ENCODE results near the gene RPGRIP1L. TPM values are rescaled to one million over a fixed set of nuclear protein-coding genes. Genes with fewer than 3 reads are reported as not detected.

Gene RPGRIP1L
- polyA plus RNA-seq, 2 of the 4 experiments (the other 2 are of a cell fraction): 13.0 to 19.6 TPM

GRCh38 chr16:53620476-53620875, 83.2 kb downstream of the RPGRIP1L start:
- Histone ChIP-seq H3K4me3 (no peak overlapping the region), H3K4me2 (no peak overlapping the region), H3K4me1 (no peaks in the 10 kb centered on the region), H3K27ac (no peak overlapping the region), H3K9me3 (no peaks in the 10 kb centered on the region)
- ChIA-PET POLR2A (no interaction called here), CTCF (interaction anchor here (1.6 kb wide), 1 partner anchor 9 kb away, joined by 4 read pairs; no protein-coding TSS in a partner anchor)
- TF ChIP-seq NFE2L2 (conservative IDR thresholded peaks at IDR 0.05; ENCODE audit: low read length): no peak
- no peak for TF ChIP-seq ZSCAN20 (CRISPR knock-in tag; IDR thresholded peaks at IDR 0.05)
- no peak for TF ChIP-seq FOSB (CRISPR knock-in tag; IDR thresholded peaks at IDR 0.05)
- no peak for TF ChIP-seq TP53 (CRISPR knock-in tag; IDR thresholded peaks at IDR 0.05)
- no peak for TF ChIP-seq RAD21 (conservative IDR thresholded peaks at IDR 0.05 in 1 of 2, IDR thresholded peaks at IDR 0.05 in 1 of 2)
- no peak for TF ChIP-seq REST (IDR thresholded peaks at IDR 0.05)
- TF ChIP-seq RARB (CRISPR knock-in tag; IDR thresholded peaks at IDR 0.05): no peak
- no peak for TF ChIP-seq POLR2AphosphoS2 (conservative IDR thresholded peaks at IDR 0.05; ENCODE audit: low read length)
- TF ChIP-seq MYC (IDR thresholded peaks at IDR 0.05; ENCODE audit: borderline replicate concordance, low read length): no peak
- TF ChIP-seq JUNB (IDR thresholded peaks at IDR 0.05): no peak
- TF ChIP-seq FOSL2 (IDR thresholded peaks at IDR 0.05): no peak
- no peak for TF ChIP-seq FOSL2 (CRISPR knock-in tag; IDR thresholded peaks at IDR 0.05)
- TF ChIP-seq NPAS2 (CRISPR knock-in tag; IDR thresholded peaks at IDR 0.05; ENCODE audit: borderline replicate concordance): no peak
- TF ChIP-seq E2F6 (IDR thresholded peaks at IDR 0.05; ENCODE audit: borderline replicate concordance, low read depth): no peak
- no peak for TF ChIP-seq CEBPB (IDR thresholded peaks at IDR 0.05)
- TF ChIP-seq SREBF2 (IDR thresholded peaks at IDR 0.05): no peak
- no peak for TF ChIP-seq MAZ (IDR thresholded peaks at IDR 0.05; ENCODE audit: borderline replicate concordance, low read depth, low read length)
- no peak for TF ChIP-seq PHF8 (IDR thresholded peaks at IDR 0.05; ENCODE audit: borderline replicate concordance, low read depth)
- TF ChIP-seq CBX8 (IDR thresholded peaks at IDR 0.05): no peak
- no peak for TF ChIP-seq RCOR1 (IDR thresholded peaks at IDR 0.05; ENCODE audit: low read depth, low read length)
- FAIRE-seq (no peak), ATAC-seq (no peak), DNase-seq (ENCODE audit: low read depth in 1 of 2, low spot score in 1 of 2) (no peak)
- 87% methylated on average over 5 of the region's 5 CpGs for WGBS (ENCODE audit: missing lambda C conversion rate)

GRCh38 chr16:53619235-53619634, 84.4 kb downstream of the RPGRIP1L start:
- TF ChIP-seq HOXB5 (CRISPR knock-in tag; IDR thresholded peaks at IDR 0.05) (no peak), ZC3H11A (IDR thresholded peaks at IDR 0.05) (no peak), CHD2 (IDR thresholded peaks at IDR 0.05; ENCODE audit: low read length, partially characterized antibody) (no peak), MYC (IDR thresholded peaks at IDR 0.05; ENCODE audit: borderline replicate concordance, low read length) (no peak), JUN (IDR thresholded peaks at IDR 0.05) (no peak), ZNF302 (CRISPR knock-in tag; IDR thresholded peaks at IDR 0.05) (no peak), TFCP2L1 (CRISPR knock-in tag; IDR thresholded peaks at IDR 0.05) (no peak), ELK1 (IDR thresholded peaks at IDR 0.05; ENCODE audit: low read depth, low read length) (no peak), ATOH8 (CRISPR knock-in tag; IDR thresholded peaks at IDR 0.05; ENCODE audit: low read depth) (no peak), SREBF2 (IDR thresholded peaks at IDR 0.05) (no peak)
- H3K9me3 ChIP-seq: no peaks in the 10 kb centered on the region
- no peak overlapping the region for H3K4me3 ChIP-seq
- POLR2A ChIA-PET: no interaction called here
- no peak for ATAC-seq
- 89% methylated on average over 3 of the region's 3 CpGs for WGBS (ENCODE audit: missing lambda C conversion rate)
- CTCF ChIA-PET: interaction anchor here (1.6 kb wide), 1 partner anchor 10 kb away, joined by 4 read pairs; no protein-coding TSS in a partner anchor
- H3K4me1 ChIP-seq: no peaks in the 10 kb centered on the region
- FAIRE-seq: no peak
- no peak overlapping the region for H3K4me2 ChIP-seq
- no peak overlapping the region for H3K27ac ChIP-seq
- no peak for DNase-seq (ENCODE audit: low read depth in 1 of 2, low spot score in 1 of 2)
